Stimulated activated CD4-positive, alpha-beta T cell treated with anti-CD3 and anti-CD28 coated beads, Interleukin-15, amount 100 ng/mL, for 24 hours (primary cell): ENCODE data around the gene ZNF471.

Experiments used
- DNase-seq: peaks from one replicate; pipeline ENCODE4 v3.0.0-alpha.2; 2020

Gene ZNF471

DNA sequence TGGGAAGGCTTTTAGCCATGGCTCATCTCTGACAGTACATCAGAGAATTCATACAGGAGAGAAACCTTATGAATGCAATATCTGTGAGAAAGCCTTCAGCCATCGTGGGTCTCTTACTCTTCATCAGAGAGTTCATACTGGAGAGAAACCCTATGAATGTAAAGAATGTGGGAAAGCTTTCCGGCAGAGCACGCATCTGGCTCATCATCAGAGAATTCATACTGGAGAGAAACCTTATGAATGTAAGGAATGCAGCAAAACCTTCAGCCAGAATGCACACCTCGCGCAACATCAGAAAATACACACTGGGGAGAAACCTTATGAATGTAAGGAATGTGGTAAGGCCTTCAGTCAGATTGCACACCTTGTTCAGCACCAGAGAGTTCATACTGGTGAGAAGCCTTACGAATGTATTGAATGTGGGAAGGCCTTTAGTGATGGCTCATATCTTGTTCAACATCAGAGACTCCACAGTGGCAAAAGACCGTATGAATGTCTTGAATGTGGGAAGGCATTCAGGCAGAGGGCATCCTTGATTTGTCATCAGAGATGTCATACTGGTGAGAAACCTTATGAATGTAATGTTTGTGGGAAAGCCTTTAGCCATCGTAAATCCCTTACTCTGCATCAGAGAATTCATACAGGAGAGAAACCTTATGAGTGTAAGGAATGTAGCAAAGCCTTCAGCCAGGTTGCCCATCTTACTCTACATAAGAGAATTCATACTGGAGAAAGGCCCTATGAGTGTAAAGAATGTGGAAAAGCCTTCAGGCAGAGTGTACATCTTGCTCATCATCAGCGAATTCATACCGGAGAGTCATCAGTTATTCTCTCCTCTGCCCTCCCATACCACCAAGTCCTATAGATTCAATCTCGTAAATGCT is 70.3 kb downstream of the ZNF471 start:
- DNase-seq, result no peak
